Measurements from ENCODE around the gene R3HCC1L.

The R3HCC1L gene

DNA sequence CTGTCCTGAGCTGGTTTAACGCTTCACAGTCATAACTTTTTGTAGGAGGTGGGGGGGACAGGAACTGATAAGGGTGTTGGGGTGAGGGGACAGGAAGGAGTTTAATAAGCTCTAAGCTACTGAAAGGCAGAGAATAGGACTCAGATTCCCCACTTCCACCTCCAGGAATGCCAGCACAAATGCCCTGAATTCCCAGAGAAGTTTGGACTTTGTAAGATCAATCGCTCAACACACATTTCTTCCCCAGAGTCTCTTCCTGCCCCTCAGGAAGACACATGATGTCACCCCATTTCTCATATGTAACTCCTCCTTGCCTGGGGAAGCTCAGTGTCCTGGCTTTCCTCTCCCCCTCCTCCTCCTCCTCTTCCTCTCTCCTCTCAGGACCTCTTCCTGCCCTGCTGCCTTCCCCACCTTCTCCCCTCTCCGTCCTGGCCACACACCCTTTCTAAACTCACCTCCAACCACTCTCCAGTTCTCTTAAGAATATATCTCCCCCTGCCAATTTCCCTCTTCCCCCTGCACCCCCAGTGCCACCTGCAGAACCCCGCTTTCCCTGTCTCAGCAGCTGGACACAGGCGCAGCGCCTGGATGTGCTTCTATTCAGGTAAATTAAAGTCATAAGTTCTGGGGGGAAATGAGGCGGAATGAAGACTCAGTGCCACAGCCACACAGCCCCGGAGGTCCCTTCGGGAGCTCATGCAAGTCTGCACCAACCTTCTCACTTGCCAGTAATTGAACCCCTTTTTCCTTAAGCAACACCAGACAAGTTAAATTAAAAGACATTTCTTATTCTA is 138.8 kb downstream of the R3HCC1L start:
- TF ChIP-seq, protein P1, sequence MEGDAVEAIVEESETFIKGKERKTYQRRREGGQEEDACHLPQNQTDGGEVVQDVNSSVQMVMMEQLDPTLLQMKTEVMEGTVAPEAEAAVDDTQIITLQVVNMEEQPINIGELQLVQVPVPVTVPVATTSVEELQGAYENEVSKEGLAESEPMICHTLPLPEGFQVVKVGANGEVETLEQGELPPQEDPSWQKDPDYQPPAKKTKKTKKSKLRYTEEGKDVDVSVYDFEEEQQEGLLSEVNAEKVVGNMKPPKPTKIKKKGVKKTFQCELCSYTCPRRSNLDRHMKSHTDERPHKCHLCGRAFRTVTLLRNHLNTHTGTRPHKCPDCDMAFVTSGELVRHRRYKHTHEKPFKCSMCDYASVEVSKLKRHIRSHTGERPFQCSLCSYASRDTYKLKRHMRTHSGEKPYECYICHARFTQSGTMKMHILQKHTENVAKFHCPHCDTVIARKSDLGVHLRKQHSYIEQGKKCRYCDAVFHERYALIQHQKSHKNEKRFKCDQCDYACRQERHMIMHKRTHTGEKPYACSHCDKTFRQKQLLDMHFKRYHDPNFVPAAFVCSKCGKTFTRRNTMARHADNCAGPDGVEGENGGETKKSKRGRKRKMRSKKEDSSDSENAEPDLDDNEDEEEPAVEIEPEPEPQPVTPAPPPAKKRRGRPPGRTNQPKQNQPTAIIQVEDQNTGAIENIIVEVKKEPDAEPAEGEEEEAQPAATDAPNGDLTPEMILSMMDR (IDR thresholded peaks at IDR 0.05; ENCODE audit: borderline replicate concordance, insufficient read depth, low read depth, low read length), result no peak
- no peak overlapping the region for H3K4me3 ChIP-seq (ENCODE audit: low read depth, low read length)

DNA sequence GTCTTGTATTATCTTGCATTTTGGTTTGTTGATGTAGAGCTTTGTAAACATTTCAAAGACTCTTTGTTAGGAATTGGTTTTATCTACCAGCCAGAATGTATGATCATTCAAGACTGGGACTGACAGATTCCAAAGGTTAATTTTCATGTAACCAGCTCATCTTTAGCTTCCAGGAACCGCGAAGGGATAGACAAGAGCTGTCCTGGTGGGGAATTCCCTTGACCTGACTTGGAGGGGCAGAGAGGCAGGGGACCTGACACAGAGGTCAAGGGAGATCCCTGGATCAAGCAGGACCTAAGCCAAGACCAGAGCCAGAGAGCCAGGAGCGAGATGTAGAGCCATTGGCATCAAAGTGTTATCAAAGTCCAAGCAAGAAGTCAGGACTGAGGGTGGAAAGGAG is 140.1 kb downstream of the R3HCC1L start:
- TF ChIP-seq, protein P1 (IDR thresholded peaks at IDR 0.05; ENCODE audit: borderline replicate concordance, insufficient read depth, low read depth, low read length), result no peak
- H3K4me3 ChIP-seq (ENCODE audit: low read depth, low read length), result no peak overlapping the region

DNA sequence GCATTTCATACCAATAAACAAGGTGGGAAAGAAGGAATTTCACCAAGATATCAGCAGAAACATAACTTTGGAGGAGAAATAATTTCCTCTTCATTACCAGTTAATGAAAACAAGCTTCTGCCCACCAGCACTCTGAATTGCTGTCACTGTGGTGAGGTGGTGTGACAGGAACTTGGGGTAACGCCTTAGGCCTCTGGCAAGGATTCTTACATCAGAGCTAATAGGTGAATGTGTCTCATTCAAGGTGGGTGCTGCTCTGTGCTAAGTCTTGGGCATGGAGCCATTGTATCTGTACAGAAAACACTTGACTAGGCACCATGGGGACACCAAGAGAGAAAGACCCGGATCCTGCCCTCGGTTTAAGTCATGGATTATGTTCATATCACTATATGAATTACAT is 141.9 kb downstream of the R3HCC1L start:
- no peak overlapping the region for H3K4me3 ChIP-seq (ENCODE audit: low read depth, low read length)
- TF ChIP-seq, protein P1 (IDR thresholded peaks at IDR 0.05; ENCODE audit: borderline replicate concordance, insufficient read depth, low read depth, low read length), result no peak

DNA sequence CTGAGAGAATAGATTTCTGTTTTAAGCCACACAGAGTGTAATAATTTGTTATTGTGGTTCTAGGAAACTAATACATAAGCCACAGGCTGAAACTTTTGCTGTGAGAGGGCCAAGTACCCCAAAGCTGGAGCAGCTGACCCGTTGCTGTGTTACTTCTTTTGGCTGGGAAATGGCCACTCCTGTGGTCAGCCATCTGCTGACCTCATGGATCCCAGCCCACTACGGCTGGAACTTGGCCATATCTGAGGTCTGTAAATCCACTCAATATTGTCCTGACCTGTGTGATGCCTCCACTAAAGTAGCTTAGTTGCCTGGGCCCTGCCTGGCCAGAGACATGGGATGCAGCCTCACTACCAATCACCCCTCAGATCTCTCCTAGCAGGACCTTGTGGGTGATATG is 151.0 kb downstream of the R3HCC1L start:
- TF ChIP-seq, protein P1 (IDR thresholded peaks at IDR 0.05; ENCODE audit: borderline replicate concordance, insufficient read depth, low read depth, low read length), result no peak
- H3K4me3 ChIP-seq (ENCODE audit: low read depth, low read length), result no peak overlapping the region

DNA sequence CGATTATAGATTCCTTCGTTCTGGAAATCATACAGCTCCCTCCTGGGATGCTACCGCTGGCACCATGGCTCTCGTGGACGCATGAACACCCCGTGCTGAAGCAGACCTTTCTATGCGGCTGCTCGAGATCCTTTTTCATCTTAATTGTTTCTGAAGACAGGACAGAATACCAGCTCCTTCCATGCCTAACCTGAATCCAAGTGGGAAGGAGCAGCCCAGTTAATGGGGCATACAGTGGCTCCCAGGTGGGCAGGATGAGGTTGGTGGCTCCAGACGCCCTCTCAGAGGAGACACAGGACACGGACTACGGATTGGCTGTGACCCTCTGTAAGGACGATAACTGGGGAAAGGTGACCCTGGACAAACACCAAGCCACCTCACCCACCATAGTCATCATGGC is 152.0 kb downstream of the R3HCC1L start:
- no peak overlapping the region for H3K4me3 ChIP-seq (ENCODE audit: low read depth, low read length)
- TF ChIP-seq, protein P1 (IDR thresholded peaks at IDR 0.05; ENCODE audit: borderline replicate concordance, insufficient read depth, low read depth, low read length), result no peak

DNA sequence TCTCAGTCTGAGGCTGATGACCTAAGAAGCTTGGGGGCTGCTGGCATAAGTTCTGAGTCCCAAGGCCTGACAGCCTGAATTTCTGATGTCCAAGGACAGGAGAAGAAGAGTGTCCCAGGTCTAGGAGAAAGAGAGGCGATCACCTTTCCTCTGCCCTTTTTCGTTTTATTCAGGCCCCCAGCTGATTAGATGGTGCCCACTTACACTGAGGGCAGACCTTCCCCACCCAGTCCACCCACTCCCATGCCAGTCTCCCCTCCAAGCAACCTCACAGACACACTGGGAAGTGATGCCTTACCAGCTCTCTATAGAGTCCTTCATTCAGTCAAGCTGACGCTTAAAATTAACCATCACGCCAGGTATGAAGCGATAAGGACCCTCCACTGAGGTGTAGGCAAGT is 152.9 kb downstream of the R3HCC1L start:
- no peak overlapping the region for H3K4me3 ChIP-seq (ENCODE audit: low read depth, low read length)
- TF ChIP-seq, protein P1 (IDR thresholded peaks at IDR 0.05; ENCODE audit: borderline replicate concordance, insufficient read depth, low read depth, low read length), result no peak

DNA sequence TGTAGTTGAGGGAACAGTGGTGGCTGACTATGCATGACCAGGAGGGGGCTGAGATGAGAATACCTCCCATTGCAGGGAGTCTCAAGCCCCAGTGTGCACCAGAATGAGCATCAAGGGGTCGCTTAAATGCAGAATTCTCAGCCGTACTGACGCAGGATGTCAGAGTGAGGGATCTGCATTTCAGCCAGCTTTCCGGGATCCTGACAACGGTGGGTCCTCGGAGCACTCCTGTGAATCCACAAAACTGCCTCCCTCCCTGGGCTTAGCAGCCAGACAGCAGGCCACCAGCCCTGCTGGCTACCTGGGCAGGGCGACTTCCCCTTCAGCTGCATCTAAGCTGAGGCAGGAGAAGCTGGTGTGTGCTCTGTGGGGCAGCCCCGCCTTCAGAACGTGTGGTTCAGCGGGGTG is 155.3 kb downstream of the R3HCC1L start:
- TF ChIP-seq, protein P1 (IDR thresholded peaks at IDR 0.05; ENCODE audit: borderline replicate concordance, insufficient read depth, low read depth, low read length), result no peak

More for the DNA sequence above, 155.3 kb downstream of the R3HCC1L start:
- H3K4me3 ChIP-seq (ENCODE audit: low read depth, low read length), result no peak overlapping the region
